Measurements from ENCODE around the gene PLCB2.

Gene PLCB2

GRCh38 chr15:40310001-40310959, 2.5 kb upstream of the PLCB2 start:
- no peak for TF ChIP-seq ZNF274 (IDR thresholded peaks at IDR 0.05; ENCODE audit: low read depth, low read length)

GRCh38 chr15:40309344-40309862, 1.7 kb upstream of the PLCB2 start:
- TF ChIP-seq ZNF274 (IDR thresholded peaks at IDR 0.05; ENCODE audit: low read depth, low read length): no peak
- no peak overlapping the region for H3K4me3 ChIP-seq (ENCODE audit: low read length)

More at GRCh38 chr15:40310001-40310959, 2.5 kb upstream of the PLCB2 start:
- no peak overlapping the region for H3K4me3 ChIP-seq (ENCODE audit: low read length)

DNA sequence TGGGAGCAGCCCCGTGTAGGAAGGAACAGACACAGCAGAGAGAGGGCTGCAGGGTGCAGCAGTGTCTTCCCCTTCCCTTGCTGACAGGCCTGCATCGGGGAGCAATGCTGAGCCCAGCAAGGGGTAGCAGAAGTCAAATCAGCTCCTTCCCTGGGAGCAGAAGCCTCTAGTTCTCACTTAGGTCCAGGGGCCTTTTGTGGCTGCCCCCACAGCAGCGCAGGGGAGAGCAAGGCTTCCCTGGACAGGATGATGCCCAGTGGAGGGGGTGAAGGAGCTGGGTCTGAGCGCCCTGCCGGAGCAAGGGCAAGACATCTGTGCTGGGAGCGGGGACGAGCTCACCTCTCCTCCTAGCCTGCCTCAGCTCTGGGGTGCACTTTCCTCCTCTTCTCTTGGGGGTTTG, 827 bp downstream of the PLCB2 start:
- H3K4me3 ChIP-seq (ENCODE audit: low read length): peak overlapping the region; percentile 30; the same call in 1 of the 2 replicates
- TF ChIP-seq ZNF274 (IDR thresholded peaks at IDR 0.05; ENCODE audit: low read depth, low read length): no peak

DNA sequence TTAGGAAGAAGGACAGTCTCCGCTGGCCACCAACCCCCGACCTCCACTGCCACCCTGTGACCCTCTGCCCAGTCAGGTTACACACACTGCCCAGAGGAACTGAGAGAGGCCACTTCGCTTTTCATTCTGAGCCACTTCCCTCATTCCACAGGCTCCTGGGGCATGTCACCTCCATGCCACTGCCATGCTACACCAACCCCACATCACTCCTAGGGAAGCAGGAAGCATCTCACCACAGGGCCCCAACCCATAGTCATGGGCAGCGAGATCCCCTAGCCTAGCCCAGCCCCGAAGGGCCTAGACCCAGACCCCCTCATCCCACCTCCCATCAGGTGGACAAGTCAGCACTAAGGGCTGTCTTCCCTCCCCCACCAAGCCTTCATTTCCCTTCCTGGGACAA, 1.4 kb downstream of the PLCB2 start:
- no peak for TF ChIP-seq ZNF274 (IDR thresholded peaks at IDR 0.05; ENCODE audit: low read depth, low read length)
- peak overlapping the region; percentile 30; the same call in 1 of the 2 replicates for H3K4me3 ChIP-seq (ENCODE audit: low read length)

DNA sequence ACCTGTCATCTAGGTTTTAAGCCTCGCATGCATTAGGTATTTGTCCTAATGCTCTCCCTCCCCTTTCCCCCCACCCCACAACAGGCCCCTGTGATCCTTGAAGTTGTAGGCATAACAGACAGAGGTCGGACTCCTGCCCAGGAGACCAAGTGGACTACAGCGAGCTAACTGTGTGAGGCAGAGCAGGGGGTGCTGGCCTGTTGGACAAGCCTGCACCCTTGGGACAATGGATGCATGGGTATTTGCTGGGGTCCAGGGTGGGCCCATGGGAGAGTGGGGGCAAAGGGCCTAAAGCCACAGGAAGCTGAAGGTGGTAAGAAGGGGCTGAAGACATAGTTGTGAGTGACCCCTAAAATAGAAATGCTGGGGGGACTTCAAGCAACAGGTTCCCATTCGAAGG, 2.5 kb downstream of the PLCB2 start:
- H3K4me3 ChIP-seq (ENCODE audit: low read length): no peak overlapping the region
- TF ChIP-seq ZNF274 (IDR thresholded peaks at IDR 0.05; ENCODE audit: low read depth, low read length): no peak

- no peak overlapping the region for H3K4me3 ChIP-seq (ENCODE audit: low read length)
- no peak for TF ChIP-seq ZNF274 (IDR thresholded peaks at IDR 0.05; ENCODE audit: low read depth, low read length)
These were observed 4.2 kb downstream of the PLCB2 start for GRCh38 chr15:40303576-40303975.

DNA sequence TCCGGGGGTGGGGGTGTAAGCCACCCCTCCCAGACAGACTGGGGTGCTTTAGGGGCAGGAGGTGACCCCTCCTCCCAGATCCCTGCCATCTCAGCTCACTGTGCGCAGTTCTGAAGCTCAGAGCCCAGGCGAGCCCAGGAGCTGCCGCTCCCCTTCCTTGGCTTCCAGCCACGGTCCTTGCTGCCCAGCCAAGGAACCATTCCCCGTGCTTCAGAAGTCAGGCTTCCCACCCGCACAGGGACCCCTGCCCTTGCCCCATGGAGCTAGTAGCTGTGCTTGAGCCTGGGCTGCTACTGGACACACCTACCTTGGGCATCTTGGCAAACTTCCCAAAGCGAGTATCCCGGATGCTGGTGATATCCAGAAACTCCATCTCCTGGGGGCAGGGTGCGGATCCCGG, 4.8 kb downstream of the PLCB2 start:
- H3K4me3 ChIP-seq (ENCODE audit: low read length): no peak overlapping the region
- TF ChIP-seq ZNF274 (IDR thresholded peaks at IDR 0.05; ENCODE audit: low read depth, low read length): no peak

- no peak for TF ChIP-seq ZNF274 (IDR thresholded peaks at IDR 0.05; ENCODE audit: low read depth, low read length)
- H3K4me3 ChIP-seq (ENCODE audit: low read length): no peak overlapping the region
These were observed 5.3 kb downstream of the PLCB2 start for GRCh38 chr15:40302288-40302886.

DNA sequence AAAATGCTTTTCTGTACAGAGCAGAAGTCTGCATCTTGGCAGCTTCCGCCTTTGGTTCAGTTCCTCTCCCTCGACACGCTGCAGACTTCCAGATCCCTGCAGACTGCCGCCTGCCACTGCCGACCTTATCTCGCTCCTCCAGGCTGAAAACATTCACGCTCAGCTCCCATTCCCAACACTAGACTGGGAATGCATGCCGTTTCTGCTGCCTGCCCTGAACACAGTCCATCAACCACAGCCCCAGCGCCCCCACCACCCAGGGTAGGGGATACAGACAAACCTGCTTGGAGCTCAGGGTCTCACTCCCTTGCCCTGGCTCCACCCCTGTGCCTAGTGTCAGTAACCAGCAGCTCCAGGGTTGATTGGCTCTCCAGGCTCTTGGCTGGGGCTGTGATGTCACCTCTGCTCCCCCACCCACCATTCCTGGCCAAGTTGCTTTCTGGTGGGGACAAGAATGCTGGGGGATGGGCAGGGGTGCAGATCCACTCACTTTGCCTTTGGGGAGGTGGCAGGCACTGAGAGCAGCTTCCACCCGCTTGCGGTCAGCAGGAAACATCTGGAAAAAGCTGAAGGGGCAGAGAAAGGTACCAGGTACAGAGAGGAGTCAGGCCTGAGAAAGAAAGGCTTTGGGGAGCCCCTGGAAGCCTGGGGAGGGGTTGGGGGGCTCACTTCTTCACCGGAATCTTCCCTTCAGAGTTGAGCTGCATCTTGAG, 6.1 kb downstream of the PLCB2 start:
- TF ChIP-seq ZNF274 (IDR thresholded peaks at IDR 0.05; ENCODE audit: low read depth, low read length): no peak
- no peak overlapping the region for H3K4me3 ChIP-seq (ENCODE audit: low read length)

DNA sequence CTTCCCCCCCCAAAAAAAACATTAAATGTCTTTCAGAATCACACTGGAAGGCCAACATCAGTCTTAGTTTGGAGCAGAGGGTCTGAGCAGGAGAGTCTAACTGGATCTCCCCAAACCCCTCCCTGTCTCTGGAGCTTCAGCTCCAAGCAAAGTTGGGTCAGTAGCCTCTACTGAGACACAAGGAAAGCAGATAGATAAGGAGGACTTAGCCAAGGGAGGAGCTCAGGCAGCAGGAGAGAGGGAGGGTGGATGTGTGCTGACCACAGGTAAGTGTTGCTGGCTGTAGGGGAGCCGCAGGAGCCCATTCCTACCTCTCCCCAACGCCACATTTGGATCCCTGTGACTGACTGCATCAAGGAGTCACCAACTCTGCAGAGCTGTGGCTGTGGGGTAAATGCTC, 7.0 kb downstream of the PLCB2 start:
- no peak overlapping the region for H3K4me3 ChIP-seq (ENCODE audit: low read length)
- TF ChIP-seq ZNF274 (IDR thresholded peaks at IDR 0.05; ENCODE audit: low read depth, low read length): no peak

GRCh38 chr15:40300367-40300766, 7.4 kb downstream of the PLCB2 start:
- no peak overlapping the region for H3K4me3 ChIP-seq (ENCODE audit: low read length)
- TF ChIP-seq ZNF274 (IDR thresholded peaks at IDR 0.05; ENCODE audit: low read depth, low read length): no peak

DNA sequence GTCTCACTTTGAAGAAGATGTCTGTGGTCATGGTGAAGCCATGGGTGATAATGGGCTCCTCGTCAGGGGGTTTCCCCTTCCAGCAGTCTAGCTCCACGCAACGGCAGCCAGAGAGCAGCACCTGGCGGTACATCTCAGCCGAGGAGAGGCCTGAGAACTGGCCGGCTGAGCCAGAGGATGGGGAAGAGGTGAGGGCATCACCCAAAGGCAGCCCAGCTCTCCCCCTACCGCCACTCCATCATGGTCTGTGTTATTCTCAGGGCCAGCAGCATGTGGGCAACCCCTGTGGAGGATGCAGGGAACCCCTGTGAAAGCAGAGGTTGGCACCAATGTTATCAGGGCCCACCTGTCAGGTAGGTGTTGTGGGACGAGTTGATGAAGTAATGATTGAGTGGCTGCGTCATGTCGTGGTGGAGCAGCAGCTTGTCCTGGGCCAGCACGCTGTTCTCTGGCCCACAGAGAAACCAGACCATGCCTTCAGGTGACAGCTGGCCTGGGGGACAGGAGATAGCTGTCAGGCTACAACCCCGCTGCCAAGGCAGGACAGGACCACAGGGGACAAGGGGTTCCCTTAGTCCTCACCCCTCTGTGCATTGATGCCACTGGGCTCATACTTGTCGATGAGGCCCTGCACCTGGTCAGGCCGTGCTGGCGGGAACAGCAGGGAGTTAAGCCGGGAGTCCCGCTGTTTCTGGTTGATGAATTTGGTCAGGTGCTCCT, 9.4 kb downstream of the PLCB2 start:
- no peak overlapping the region for H3K4me3 ChIP-seq (ENCODE audit: low read length)
- no peak for TF ChIP-seq ZNF274 (IDR thresholded peaks at IDR 0.05; ENCODE audit: low read depth, low read length)

DNA sequence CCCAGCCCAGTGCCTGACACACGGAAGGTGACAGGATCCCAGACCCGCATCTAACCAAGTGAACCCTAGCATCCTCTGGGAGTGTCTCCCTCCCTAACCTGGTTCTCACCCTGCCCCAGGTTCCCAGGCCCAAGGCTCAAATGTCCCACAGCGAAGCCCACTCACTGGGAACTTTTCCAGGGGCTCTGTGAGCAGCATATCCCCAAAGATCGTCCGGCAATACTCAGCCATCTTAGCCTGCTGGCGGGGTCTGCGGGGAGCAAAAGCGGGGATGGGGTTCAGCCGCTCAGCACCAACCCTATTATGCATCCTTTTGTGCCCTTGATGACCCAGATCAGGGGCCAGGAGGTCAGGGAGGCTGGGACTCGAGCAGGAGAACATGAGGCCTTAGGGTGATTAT, 10.4 kb downstream of the PLCB2 start:
- no peak for TF ChIP-seq ZNF274 (IDR thresholded peaks at IDR 0.05; ENCODE audit: low read depth, low read length)

More for the DNA sequence above, 10.4 kb downstream of the PLCB2 start:
- H3K4me3 ChIP-seq (ENCODE audit: low read length): no peak overlapping the region
